T1000 (cell line): ENCODE results near the gene KCNJ18.
"Not testable (repeated sequence)": the region's sequence is repeated elsewhere in the genome, so short reads cannot be mapped to it uniquely, and the experiment has no call there.

Experiments used
- DNase-seq: peaks from one replicate; lab custom pipeline; 2025; ENCODE audit warnings: mixed read lengths; lab: John Stamatoyannopoulos, UW

The KCNJ18 gene

DNA sequence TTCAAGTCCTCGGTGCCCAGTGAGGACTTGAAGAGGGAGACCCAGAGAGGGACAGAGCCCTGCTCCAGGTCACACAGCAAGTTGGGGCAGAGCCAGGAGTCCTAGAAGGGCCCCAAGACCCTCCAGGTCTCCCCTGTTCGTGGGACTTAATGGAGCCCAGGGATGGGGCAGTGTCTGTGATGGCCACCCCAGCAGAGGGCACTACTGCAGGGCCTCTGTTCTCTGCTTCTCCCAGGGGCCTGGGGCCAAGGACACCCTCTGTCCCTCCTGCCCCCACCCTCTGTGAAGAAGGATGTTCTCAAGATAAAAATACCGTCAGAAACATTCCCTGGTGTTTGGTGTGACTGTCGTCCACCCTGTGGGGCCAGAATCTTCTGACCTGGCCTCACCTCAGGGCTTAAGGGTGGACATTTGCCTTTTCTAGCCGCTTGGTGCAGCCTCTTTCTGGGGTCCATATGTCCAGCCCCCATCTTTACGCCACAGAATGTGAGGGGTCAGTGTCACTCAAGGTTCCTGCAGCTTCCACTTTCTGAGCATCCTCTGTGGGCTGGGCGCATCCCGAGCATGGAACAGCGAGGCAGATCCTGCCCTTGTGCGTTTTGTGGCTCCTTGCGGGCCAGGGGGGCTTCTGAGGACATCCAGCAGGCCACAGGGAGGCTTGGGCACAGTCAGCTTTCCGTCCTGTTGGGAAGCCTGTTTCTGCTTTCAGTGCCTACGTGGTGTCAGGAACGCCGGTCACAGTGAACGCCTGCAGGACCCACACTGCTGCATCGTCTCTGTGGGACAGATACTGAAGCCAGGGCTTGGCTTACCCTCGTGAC is at the start of gene KCNJ18:
KCNJ18 (plus strand) TSS at position 641 of the 821 bp plus-strand sequence. CDS start 10,264 bp downstream, outside the sequence.
- DNase-seq: not testable (repeated sequence)

DNA sequence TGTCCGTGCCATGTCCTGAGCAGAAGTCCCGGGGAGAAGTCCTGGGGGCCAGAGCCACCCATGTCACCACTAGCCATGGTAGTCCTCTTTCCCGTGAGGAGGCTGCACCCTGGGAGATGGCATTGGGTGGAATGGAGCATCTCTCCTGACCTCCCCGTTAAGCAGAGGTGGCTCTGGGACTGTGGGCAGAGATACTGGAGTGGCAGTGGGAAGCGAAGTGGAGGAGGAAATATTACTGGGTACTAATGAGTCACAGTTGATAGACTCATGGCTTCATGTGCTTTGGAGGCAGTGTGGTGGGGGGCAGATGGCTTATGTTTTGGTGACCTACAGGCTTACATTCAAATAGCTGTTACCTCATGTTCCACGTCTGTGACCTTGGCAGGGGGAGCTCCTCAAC is 44.2 kb upstream of the KCNJ18 start:
- not testable (repeated sequence) for DNase-seq

DNA sequence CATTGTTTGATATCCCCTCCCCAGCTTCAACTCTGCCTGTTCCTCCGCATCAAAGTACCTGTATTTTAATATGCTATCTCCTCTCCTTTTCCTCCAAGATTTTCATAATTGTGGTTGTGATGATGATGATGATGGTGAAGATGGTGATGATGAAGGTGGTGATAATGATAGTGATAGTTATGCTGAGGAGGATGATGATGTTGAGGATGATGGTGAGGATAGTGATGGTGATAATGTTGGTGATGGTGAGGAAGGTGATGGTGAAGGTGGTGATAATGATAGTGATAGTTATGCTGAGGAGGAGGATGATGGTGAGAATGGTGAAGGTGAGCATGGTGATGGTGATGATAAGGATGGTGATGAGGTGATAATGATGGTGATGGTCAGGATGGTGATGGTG is 42.3 kb upstream of the KCNJ18 start:
- DNase-seq: not testable (repeated sequence)

DNA sequence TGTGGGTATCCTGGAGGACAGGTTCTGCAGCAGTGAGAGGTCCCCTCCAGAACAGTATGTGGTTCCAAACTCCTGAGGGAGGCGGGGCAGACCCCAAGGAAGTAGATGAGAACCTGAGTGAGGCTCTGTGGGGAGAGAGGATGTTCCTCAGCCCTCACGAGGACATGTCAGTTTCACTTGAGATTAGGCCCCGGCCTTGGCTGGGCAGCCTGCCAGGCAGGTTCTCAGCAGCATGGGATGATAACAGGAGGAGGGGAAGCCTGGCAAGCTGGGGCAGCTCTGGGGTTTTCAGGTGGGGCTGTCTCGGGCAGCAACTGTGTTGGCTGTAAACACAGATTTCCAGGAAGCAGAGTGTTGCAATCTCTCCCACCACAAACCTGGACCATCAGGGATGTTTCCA is 40.3 kb upstream of the KCNJ18 start:
- not testable (repeated sequence) for DNase-seq

DNA sequence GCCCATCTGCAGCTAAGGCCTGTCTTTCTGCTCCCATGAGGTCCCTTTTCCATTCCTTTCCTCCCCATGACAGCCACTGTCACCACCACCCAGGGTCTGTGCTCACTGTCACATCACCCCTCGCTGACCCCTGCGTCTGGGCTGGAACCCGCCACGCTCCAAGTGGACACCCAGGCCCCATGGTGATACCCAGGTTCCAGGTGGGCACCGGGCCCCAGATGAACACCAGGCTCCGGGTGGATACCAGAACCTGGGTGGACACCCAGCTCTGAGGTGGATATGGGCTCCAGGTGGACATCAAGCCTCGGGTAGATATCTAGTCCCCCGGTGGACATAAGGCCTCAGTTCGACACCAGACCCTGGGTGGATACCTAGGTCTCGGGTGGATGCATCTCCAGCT is 39.1 kb upstream of the KCNJ18 start:
- not testable (repeated sequence) for DNase-seq

DNA sequence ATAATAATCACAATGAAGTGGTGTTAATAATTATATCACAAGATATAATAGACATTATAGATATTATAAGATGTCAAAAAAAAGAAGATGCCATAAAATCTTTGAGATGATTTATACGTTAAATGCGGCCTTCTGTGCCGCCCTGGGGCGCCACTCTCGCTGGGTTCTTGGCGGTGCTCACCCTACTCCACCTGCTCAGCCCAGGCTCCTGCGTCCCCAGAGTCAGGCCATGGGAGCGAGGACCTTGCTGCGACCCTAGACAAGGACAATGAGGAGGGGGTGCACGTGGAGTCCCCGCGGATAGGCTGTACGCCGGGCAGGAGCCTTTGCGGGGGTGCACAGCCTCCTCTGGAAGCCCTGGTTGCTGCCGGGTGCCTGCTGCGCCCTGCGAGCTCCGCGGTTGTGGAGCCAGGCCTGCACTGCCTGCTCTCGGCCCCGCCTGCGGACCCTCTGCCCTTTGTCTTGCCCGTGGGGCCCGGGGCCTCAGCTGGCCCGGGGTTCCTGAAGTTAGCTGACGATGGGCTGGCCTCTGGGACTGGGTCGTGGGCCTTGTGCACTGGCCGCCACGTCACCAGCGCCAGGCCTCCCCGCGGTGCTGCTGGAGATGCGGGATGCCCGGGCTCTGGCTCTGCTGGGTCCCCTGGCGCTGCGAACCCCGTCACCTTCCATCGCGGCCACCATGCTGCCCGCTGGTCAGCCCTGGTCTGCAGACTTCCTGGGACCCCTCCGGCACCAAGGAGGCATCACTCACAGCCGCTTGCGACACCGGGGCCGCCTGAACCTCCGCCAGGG is 35.6 kb upstream of the KCNJ18 start:
- not testable (repeated sequence) for DNase-seq

DNA sequence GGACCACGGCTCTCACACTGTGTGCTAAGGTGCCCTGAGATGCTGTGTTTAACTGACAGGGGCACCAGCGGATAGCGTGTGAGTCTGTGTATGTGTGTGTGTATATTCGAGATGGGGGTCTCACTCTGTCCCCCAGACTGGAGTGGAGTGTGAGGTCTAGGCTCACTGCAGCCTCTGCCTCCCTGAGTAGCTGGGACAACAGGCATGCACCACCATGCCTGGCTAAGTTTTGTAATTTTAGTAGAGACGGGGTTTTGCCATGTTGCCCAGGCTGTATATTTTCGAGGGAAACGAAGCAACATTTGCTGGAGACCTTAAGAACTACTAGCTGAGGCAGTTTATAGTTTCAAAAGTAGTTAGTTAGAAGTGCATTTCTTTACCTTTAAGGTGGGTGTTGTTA is 32.7 kb upstream of the KCNJ18 start:
- not testable (repeated sequence) for DNase-seq

DNA sequence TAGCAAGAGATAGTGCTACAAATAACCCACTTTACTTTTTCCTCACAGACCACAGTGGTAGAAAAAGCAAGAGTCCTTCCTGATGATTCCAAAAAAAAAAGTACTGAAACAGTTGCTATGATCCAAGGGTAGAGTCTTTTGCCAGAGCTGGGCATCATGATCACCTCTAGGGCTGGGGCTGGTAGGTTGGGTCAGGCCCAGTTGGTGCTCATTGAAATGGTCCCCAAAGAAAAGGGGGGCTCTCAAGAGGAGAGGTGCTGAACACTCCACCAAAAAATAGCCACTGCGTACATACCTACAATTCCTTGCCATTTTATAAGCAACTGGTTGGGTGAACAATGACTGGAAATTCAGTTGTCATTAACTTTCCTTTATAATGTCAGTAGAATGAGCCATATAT is 30.9 kb upstream of the KCNJ18 start:
- not testable (repeated sequence) for DNase-seq

DNA sequence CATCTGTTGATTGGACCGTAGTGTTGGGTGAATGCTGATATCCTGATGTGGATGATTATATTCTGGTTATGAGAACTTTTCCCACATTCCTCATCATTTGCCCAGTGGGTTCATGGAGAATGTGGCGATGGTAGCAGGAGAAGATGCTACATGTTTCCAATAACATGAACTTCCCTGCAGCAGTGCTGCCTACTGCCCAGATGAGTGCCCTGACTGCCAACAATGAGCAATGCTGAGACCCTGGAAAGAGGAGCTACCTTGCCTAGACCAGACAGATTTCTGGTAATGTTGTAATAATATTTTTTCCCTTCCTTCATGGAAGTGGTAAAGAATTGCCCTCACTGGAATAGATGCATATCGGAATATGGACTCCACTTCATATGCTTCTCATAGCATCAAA is 29.2 kb upstream of the KCNJ18 start:
- DNase-seq: not testable (repeated sequence)

DNA sequence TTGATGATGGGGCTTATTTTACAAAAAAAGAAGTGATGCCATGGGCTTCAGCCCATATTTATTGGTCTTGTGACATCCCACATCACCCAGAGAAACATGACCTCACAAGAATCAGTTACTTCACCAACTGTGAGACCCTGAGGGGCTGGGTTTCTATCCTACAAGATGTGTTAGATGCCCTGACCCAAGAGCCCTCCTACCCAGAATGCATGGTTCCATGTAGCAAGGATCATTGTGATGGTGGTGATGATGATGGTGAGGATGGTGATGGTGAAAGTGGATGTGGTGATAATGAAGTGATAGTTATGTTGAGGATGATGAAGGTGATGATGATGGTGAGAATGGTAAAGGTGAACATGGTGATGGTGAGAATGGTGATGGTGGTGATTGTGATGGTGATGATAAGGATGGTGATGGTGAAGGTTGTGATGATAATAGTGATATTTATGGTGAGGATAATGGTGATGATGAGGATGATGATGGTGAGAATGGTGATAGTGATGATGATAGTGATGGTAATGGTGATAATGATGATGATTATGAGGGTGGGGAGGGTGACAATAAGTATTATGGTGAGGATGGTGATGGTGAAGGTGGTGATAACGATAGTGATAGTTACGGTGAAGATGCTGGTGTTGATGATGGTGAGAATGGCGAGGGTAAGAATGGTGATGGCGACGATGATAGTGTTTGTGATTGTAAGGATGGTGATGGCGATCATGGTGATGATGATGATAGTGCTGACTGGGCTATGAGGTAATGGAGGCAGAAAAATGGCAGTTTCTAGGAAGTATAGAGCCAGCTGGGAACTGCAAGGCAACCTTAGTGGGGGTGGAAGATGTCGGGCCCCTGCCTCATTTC is 28.5 kb upstream of the KCNJ18 start:
- DNase-seq: not testable (repeated sequence)

DNA sequence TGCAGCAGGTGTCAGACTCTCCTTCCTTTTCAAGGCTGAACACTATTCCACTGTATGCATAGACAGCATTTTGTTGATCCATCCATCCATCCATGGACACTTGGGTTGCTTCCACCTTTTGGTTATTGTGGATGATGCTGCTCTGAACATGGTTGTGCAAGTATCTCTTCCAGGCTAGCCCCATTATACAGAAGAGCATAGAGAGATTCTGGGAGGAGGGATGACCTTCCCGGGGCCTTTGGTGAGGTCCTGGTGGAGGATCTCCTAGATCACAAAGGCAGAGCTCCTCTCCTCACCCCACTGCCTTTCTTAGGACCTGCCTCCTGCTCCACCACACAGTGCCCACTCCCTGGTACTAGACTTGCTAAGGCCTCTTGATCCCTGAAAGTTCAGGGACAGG is 27.2 kb upstream of the KCNJ18 start:
- not testable (repeated sequence) for DNase-seq

DNA sequence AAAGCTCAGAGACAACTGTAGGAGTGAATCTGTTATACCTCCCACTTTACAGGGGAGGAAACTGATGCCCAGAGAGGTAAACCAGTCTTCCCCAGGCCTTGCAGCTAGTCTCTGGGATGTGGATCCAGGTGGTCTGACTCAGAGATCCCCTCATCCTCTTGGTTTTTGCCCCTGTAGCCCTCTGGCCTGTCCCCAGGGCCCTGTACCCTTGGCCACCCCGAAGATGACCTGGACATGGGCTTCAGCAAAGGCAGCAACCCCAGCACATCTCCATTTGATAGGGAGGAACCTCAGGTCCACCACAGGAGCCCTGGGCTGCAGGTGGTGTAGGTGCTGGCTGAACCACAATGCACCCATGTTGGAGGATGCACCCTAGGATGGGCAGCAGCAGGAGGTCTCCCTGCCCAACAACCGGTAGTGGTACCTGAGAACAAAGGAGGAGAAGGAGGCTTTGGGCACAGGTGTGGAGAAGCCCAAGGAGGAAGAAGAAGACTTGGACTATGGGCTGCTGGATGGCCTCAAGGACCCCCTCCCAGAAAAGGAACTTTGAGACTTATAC is 26.3 kb upstream of the KCNJ18 start:
- not testable (repeated sequence) for DNase-seq

DNA sequence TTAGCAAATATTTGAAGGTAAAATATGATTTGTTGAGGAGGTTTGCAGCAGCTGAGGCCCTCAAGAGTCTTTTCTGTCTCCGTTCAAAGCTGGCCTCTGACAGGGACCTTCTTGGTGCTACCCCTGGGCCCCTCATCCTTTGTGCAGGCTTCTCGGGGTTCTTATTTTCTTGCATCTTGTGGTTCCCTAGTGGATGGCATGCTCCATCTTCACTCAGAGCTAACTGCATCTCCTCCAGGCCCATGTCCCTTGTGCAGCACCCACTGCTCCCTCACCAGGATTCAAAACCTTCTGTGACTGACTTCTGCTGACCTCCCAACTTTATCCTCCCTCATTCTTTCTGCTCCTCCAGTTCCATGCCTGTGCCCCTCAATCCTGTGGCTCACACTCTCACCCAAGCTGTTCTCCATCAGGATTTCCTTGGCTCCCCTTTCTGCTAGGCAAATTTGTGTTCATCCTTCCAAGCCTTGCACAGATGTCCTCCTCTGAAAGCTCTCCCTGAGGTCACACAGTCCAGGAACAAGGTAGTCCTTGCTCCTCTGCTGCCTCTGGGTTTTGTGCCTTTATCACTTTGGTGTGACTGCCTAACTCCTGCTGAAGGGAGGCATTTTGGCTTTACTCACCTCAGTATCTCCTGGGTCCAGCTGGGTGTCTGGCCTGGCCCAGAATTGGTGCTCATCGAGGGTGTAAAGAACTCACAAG is 25.5 kb upstream of the KCNJ18 start:
- not testable (repeated sequence) for DNase-seq

DNA sequence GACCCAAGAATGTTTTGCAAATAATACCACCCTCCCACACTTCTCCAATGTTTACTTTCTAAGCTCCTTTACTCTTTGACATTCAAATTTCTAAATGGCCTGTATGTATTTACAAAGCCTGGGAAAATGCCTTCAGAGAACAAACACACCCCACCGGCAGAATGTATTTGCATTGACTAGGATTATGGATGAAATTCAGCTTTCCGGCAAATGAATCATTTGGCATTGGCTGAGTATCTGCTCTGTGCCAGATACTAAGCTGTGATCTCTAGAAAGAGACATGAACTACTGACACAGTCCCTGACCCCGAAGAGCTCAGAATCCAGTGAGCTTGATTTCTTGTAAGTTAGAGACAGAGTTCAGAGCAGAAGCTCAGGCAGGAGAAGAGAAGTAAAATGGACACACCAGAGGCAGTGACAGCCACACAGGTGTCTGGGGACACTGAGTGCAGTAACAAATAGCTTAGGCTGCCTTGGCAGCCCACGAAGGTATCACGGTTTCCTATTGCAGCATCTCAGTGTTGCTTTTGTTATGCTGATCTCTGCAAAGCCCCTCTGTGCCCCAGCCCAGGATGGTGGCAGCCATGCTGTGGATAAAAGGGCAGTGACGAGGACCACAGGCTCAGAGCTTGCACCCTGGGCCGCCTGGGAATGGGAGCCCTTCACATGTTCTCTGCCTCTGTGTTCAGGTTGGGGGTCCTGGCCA is 24.8 kb upstream of the KCNJ18 start:
- DNase-seq: not testable (repeated sequence)

DNA sequence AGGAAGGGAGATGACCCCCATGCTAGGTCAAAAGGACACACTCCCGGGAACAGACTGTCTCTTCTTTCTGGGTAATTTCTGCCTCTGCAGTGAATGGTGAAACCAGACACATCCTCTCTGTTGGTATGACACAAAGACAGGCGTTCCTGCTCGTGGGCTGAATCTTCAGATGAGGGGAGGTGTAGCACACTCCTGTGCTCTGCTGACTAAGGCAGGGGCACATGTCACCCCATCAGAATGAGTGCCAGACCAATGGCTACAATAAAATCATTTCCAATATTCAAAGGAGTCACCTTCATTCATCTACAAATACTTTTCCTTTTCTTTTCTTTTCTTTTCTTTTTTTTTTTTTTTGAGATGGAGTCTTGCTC is 24.2 kb upstream of the KCNJ18 start:
- not testable (repeated sequence) for DNase-seq

DNA sequence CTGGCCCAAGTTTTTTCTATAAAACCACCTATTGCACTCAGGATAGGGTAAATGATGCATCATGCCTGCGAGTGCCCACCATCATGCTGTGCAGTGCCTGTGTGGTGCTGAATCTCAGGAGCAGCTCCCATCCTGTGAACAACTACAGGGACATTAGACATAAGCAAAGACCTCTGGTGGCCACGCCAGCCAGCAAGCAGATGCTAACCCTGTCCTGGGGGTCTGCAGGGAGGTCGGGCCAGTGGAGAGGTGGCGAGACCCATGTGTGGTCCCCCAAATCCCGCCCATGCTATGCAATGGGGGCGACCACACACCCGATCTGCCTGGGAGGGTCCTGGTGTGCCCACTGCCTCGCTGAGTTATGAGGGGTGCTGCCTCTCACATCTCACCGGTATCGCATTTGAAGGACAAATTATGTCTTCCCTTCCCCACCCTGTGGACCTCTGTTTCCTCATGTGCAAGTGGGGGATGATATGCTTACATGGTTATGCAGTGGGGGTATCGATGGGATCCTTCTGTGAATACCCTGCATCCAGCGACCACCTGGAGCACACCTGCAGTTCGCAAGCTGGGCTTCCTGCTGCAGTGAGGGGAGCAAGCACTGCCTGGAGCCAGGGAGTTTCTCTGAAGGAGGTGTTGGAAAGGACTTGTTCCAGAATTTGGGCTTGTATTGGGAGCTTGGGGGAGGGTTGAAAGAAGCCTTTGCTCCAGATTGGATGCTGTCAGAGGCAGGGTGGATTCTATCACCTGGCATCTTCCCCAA is 23.4 kb upstream of the KCNJ18 start:
- DNase-seq: not testable (repeated sequence)

DNA sequence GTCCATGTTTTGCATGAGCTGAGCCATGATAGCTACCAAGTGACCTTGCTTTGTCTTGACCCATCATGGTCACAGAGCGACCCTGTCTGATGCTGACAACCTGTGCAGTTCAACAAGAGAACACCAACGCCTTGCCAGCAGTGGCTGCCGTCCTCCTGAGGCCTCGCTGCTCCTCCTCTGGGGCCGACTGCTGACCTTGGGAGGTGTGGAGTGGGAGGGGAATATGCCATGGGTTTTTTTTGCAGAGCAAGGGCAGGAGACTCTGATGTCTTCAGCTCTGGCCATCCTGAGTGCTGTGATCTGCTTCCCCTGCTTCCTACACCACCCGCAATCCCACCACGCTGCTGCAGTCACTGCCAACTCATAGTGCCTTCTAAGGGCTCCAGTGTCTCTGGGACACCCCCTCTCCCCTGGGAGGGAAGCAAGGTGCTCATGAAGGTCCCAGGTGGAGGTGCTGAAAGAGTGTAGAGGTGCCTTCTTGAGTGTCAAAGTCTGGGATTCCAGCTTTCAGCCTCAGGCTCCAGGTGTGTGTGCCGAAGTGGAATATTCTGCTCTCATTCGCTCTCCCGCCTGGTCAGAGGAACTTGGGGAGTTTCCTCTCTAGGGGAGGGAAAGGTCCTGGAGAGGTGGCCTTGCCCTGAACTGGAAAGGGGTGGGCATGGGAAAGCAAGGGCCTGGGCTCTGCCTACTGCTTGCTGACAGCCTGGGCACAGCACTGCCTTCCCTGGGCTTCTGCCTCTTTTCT is 22.5 kb upstream of the KCNJ18 start:
- DNase-seq: not testable (repeated sequence)

DNA sequence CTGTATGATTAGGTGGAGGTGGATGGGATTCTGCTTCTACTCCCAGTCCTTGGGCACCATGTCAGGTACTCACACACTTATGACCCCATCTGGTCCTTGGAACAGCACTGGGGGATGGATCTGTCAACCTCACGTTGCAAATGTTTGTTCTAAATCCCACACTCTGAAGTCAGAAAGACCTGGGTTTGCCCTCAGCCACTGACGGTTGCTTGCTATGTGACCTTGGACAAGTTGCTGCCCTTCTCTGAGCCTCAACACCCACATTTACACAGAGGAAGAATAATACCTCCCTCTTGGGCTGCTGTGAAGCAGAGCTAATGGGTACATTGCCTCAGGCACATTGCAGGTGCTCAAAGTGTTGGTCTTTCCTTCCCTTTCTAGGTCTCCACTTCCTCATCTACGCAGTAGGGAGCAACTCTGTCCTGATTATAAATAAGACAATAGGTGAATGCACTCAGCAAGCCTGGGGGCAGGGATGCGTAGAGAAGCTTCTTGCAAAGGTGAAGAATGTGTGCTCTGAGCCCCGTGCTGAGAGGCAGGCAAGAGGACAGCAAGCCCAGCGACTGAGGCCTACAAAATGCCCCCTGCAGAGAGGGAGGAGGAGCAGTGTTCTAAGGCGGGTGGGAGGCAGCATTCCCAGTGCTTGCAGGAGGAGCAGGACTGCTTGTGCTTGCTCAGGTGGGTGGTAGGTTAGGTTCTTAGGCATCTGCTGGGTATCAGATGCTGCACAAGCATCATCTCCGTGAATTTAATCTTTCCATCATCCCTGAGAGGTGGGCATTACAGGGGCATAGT is 21.8 kb upstream of the KCNJ18 start:
- not testable (repeated sequence) for DNase-seq
